Right lobe of liver (tissue), 4 donors: Measurements from ENCODE around the gene TGFB2.

ENCODE experiments used
- CTCF ChIP-seq, 4 donors: fragments of 200-600 bp in 3 of 4; fragments of 450-650 bp in 1 of 4; IDR thresholded peaks; one replicate each; pipeline versions ENCODE4 v1.5.1 to v1.8.0; 2016 to 2022; ENCODE audit warnings: antibody characterized with exemption in 4 of 4, mild to moderate bottlenecking in 2 of 4
- POLR2A ChIP-seq: fragments of 450-650 bp; IDR thresholded peaks from one replicate; pipeline ENCODE4 v1.6.1; 2017; ENCODE audit warnings: antibody characterized with exemption, mild to moderate bottlenecking
- donor health status: DM: no; HTN: no; CAD: no.
- donor health status: DM: no; HTN: no; CAD: no.
- donor health status: DM: no; HTN: yes; CAD: no.

- no peak for TF ChIP-seq CTCF (IDR thresholded peaks at IDR 0.05)
- TF ChIP-seq POLR2A, result no peak
Observed at GRCh38 chr1:218421531-218421930, 76.4 kb downstream of the TGFB2 start.
